CD4-positive, alpha-beta T cell (primary cell): ENCODE results near the gene PLXNC1. TPM values are rescaled to one million over a fixed set of nuclear protein-coding genes. Genes with fewer than 3 reads are reported as not detected.
A peak's percentile ranks its signal among the peaks of the same experiment; 100 is the strongest.

Experiments used
- ATAC-seq: fragments of 200-7000 bp; cut with Tn5 transposase; one replicate; pipeline ENCODE4 v1.10.0; 2022; ENCODE audit warnings: mild to moderate bottlenecking; ENCODE audit not compliant: poor library complexity
- CTCF ChIA-PET: fragments of 350-600 bp; sonication (Branson Sonifier 250); formaldehyde crosslinking; loops from one replicate; lab custom pipeline; 2021; ENCODE audit warnings: antibody characterized with exemption, inconsistent platforms; lab: Charles Lee
- POLR2A ChIA-PET: fragments of 350-600 bp; sonication (Branson Sonifier 250); formaldehyde crosslinking; loops from one replicate; lab custom pipeline; 2021; ENCODE audit warnings: antibody characterized with exemption, inconsistent platforms; lab: Charles Lee
- DNase-seq, 14 experiments: peaks; one replicate each; pipeline ENCODE4 v3.0.0-alpha.2; 2013 to 2020; ENCODE audit warnings: mixed read lengths in 2 of 14
- H3K27ac ChIP-seq, 2 donors: one replicate each; pipeline versions ENCODE4 v1.5.1 to v1.7.0; 2013; ENCODE audit warnings: low read length in 2 of 2, low read depth in 1 of 2, mild to moderate bottlenecking in 1 of 2
- H3K27me3 ChIP-seq, 2 experiments: 1 replicate in 1 of 2; 2 replicates in 1 of 2; pipeline versions ENCODE4 v1.6.1 to v1.7.0; 2013; ENCODE audit warnings: low read length in 2 of 2, control low read depth in 1 of 2, mild to moderate bottlenecking in 1 of 2, moderate library complexity in 1 of 2; ENCODE audit not compliant: insufficient read depth in 2 of 2, control insufficient read depth in 1 of 2
- H3K36me3 ChIP-seq: one replicate; pipeline ENCODE4 v1.6.1; 2013; ENCODE audit warnings: low read length, control low read depth; ENCODE audit not compliant: insufficient read depth
- H3K4me1 ChIP-seq: one replicate; pipeline ENCODE4 v1.6.1; 2013; ENCODE audit warnings: low read length, control low read depth; ENCODE audit not compliant: insufficient read depth
- H3K4me3 ChIP-seq: one replicate; pipeline ENCODE4 v1.5.1; 2013; ENCODE audit warnings: mild to moderate bottlenecking, low read length, moderate library complexity
- H3K9me3 ChIP-seq, 2 experiments: 1 replicate in 1 of 2; 2 replicates in 1 of 2; pipeline versions ENCODE4 v1.6.1 to v1.7.0; 2013; ENCODE audit warnings: low read length in 2 of 2, mild to moderate bottlenecking in 2 of 2, control low read depth in 1 of 2, moderate library complexity in 1 of 2; ENCODE audit not compliant: control insufficient read depth in 1 of 2, insufficient read depth in 1 of 2
- H3K27ac Mint-ChIP-seq: one replicate; pipeline ENCODE4 v1.8.0; 2020; ENCODE audit warnings: mixed read lengths
- H3K27me3 Mint-ChIP-seq: one replicate; pipeline ENCODE4 v1.8.0; 2021; ENCODE audit warnings: mixed read lengths
- H3K36me3 Mint-ChIP-seq: one replicate; pipeline ENCODE4 v1.8.0; 2021; ENCODE audit warnings: low read depth, mixed read lengths
- H3K4me1 Mint-ChIP-seq: one replicate; pipeline ENCODE4 v1.8.0; 2021; ENCODE audit warnings: low read depth, mixed read lengths
- H3K4me3 Mint-ChIP-seq: one replicate; pipeline ENCODE4 v1.8.0; 2020; ENCODE audit warnings: mild to moderate bottlenecking, mixed read lengths
- H3K9me3 Mint-ChIP-seq: one replicate; pipeline ENCODE4 v1.8.0; 2020; ENCODE audit warnings: mixed read lengths
- intact Hi-C, 2 experiments: fragments of 100-400 bp; cut with DNase I in 1 of 2; cut with micrococcal nuclease in 1 of 2; formaldehyde crosslinking; loops; one replicate each; pipeline versions ENCODE4 v1.15.1 to v1.9.0; 2023 to 2025; cut with DNase I, micrococcal nuclease
- total RNA-seq, 174 experiments: library from RNA in 2 of 174; stranded (reverse) in 2 of 174; gene quantifications; one replicate each; pipeline ENCODE4 v1.2.3 and lab custom pipeline; 2021 to 2026
- TF ChIP-seq, protein P1 (sequence below): fragments of 200-600 bp; IDR thresholded peaks from one replicate; pipeline ENCODE4 v1.8.0; 2022; ENCODE audit warnings: antibody characterized with exemption, mild to moderate bottlenecking

Gene PLXNC1
- total RNA-seq, 2 experiments from 2014 or later, result 5.2 to 5.3 TPM

DNA sequence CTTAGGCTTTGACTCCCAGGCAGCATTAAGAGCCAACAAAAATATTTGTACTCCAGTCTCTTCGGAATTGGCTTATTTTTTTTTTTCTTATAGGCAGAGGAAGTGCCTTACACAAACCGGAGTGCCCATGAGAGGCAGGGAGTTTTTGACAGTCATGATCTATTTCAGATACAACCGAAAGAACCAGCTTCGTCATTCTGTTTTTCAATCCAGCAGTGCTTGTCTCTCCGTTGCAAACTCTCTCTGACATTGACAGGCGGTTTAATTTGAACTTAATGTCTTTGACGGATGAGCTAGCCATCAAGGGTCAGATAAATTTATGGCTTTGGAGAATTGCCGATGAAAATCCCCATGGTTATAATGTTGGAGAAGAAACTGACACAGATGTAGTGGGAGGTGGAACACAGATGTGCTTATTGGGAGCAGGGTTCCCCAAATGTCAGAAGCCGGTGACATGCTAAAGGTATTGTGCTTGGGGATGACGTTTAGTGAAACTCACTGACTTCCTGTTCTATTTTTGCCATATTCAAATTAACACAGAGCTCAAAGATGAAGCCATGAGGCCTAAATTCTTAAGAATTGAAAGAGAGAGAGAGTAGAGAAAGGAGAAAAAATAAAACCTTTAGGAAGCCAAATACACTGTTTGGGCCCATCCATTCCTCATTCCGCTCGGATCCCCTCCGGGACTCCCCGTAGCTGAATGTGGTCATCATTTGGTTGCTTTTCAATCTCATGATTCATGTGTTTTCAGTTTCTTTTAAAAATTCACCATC lies 59.7 kb downstream of the PLXNC1 start:
- H3K27me3 Mint-ChIP-seq, result no peaks in the 10 kb centered on the region
- peak overlapping the region; percentile 97 for H3K27ac Mint-ChIP-seq
- H3K4me3 Mint-ChIP-seq, result peak overlapping the region; percentile 74
- H3K4me1 Mint-ChIP-seq, result peaks cover 53% of the 10 kb centered on the region
- CTCF ChIA-PET, result no interaction called here
- POLR2A ChIA-PET, result interaction anchor here (0.6 to 3.9 kb wide), 10 partner anchors 17 to 1336 kb away, joined by 3 to 33 read pairs (median 4); no protein-coding TSS in a partner anchor
- peaks cover 6% of the 10 kb centered on the region for H3K9me3 Mint-ChIP-seq
- TF ChIP-seq, protein P1, sequence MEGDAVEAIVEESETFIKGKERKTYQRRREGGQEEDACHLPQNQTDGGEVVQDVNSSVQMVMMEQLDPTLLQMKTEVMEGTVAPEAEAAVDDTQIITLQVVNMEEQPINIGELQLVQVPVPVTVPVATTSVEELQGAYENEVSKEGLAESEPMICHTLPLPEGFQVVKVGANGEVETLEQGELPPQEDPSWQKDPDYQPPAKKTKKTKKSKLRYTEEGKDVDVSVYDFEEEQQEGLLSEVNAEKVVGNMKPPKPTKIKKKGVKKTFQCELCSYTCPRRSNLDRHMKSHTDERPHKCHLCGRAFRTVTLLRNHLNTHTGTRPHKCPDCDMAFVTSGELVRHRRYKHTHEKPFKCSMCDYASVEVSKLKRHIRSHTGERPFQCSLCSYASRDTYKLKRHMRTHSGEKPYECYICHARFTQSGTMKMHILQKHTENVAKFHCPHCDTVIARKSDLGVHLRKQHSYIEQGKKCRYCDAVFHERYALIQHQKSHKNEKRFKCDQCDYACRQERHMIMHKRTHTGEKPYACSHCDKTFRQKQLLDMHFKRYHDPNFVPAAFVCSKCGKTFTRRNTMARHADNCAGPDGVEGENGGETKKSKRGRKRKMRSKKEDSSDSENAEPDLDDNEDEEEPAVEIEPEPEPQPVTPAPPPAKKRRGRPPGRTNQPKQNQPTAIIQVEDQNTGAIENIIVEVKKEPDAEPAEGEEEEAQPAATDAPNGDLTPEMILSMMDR, result no peak
- Histone ChIP-seq H3K9me3 (no peaks in the 10 kb centered on the region), H3K4me1 (peaks cover 36% of the 10 kb centered on the region), H3K36me3 (peaks cover 5% of the 10 kb centered on the region), H3K27me3 (no peaks in the 10 kb centered on the region), H3K27ac (peak overlapping the region; percentile 71 to 83), H3K4me3 (peak overlapping the region; percentile 41)
- DNase-seq (peak in 10 of 14 experiments; percentile 1 to 78 (median 15)), ATAC-seq (peak; percentile 80)
- intact Hi-C loops, result loop anchor here (2.0 kb wide), 2 partner anchors 55 to 59 kb away; partner anchors contain the start of gene PLXNC1 (in 1 of the 2)
- H3K36me3 Mint-ChIP-seq, result peaks cover 7% of the 10 kb centered on the region

DNA sequence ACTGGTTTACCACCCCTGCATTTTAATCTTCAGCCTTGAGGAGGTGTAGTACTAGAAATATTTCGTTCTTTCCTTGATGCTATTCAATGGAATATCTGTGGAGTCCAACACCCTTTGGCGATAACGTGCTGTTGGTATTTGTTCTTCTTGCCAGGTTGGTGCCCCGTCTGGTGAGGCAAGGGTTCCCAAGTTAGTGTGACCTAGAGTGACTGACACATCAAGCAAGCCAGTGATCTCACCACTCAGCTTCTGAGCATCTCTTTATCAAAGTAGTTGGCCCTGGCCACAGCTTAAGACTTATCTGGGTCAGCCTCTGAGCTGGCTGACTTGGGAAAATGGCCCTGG lies 60.2 kb downstream of the PLXNC1 start:
- Mint-ChIP-seq H3K27me3 (no peaks in the 10 kb centered on the region), H3K4me1 (peaks cover 49% of the 10 kb centered on the region), H3K36me3 (peaks cover 7% of the 10 kb centered on the region), H3K9me3 (peaks cover 6% of the 10 kb centered on the region), H3K27ac (peak overlapping the region; percentile 97), H3K4me3 (peak overlapping the region; percentile 74)
- Histone ChIP-seq H3K27me3 (no peaks in the 10 kb centered on the region), H3K27ac (peak overlapping the region; percentile 71 to 83), H3K36me3 (peaks cover 5% of the 10 kb centered on the region), H3K4me3 (peak overlapping the region; percentile 41), H3K9me3 (no peaks in the 10 kb centered on the region), H3K4me1 (peaks cover 36% of the 10 kb centered on the region)
- intact Hi-C loops, result loop anchor here in 1 of 2 experiments (2.0 kb wide), 1 partner anchor 60 kb away; the partner anchor contains the start of gene PLXNC1
- TF ChIP-seq, protein P1, result no peak
- peak in 5 of 14 experiments; percentile 2 to 56 (median 36) for DNase-seq
- ChIA-PET POLR2A (interaction anchor here (0.6 to 3.9 kb wide), 10 partner anchors 16 to 1336 kb away, joined by 3 to 33 read pairs (median 4); no protein-coding TSS in a partner anchor), CTCF (no interaction called here)
- no peak for ATAC-seq

- Mint-ChIP-seq H3K4me1 (peaks cover 45% of the 10 kb centered on the region), H3K4me3 (no peak overlapping the region), H3K36me3 (peaks cover 7% of the 10 kb centered on the region), H3K9me3 (peaks cover 6% of the 10 kb centered on the region), H3K27ac (peak overlapping the region; percentile 97), H3K27me3 (no peaks in the 10 kb centered on the region)
- DNase-seq (no peak), ATAC-seq (no peak)
- Histone ChIP-seq H3K27ac (peak overlapping the region in 1 of 2 donors; percentile 83), H3K27me3 (no peaks in the 10 kb centered on the region), H3K9me3 (no peaks in the 10 kb centered on the region), H3K4me3 (no peak overlapping the region), H3K4me1 (peaks cover 36% of the 10 kb centered on the region), H3K36me3 (peaks cover 5% of the 10 kb centered on the region)
- TF ChIP-seq, protein P1, result no peak
- ChIA-PET CTCF (no interaction called here), POLR2A (interaction anchor here (1.2 to 3.9 kb wide), 2 partner anchors 53 to 1335 kb away, joined by 4 to 33 read pairs; no protein-coding TSS in a partner anchor)
- intact Hi-C loops, result loop anchor here in 1 of 2 experiments (2.0 kb wide), 1 partner anchor 60 kb away; the partner anchor contains the start of gene PLXNC1
Measured at GRCh38 chr12:94209240-94209639, 60.9 kb downstream of the PLXNC1 start.
